ENCODE results near the gene DLG4.

DNA sequence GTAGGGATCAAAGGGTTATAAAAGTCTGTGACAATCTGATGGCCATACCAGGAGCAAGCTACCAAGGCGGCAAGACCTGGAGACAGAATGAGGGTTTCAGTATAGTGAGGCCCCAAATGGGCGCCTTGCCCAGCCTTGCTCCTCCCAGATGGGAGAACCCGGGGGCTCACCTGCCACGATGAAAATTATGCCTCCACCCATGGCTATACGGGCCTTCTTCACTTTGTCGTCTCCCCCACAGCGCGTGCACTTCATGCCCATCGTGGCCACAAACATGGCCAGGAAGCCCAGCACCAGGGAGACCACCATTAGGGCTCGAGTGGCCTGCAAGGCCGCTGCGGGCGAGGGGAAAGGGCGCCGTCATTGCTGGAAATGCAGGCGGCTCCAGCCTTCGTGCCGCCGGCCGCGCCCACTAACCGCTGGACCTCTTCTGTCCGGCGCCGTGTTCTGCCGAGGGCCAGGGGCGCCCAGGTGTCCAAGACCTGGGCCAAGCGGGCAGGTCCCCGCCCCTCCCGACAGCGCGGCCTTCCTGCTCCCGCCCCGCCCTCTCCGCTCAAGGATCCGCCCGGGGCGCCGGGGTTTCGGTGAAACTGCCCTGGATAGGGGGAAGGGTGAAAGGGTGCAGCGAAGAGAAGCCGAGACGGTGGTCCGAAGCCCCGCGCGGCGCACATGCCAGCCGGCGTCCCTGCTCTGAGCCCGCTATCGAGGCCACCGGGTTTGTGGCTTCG, 41.2 kb upstream of the DLG4 start:
- TF ChIP-seq, protein P1, sequence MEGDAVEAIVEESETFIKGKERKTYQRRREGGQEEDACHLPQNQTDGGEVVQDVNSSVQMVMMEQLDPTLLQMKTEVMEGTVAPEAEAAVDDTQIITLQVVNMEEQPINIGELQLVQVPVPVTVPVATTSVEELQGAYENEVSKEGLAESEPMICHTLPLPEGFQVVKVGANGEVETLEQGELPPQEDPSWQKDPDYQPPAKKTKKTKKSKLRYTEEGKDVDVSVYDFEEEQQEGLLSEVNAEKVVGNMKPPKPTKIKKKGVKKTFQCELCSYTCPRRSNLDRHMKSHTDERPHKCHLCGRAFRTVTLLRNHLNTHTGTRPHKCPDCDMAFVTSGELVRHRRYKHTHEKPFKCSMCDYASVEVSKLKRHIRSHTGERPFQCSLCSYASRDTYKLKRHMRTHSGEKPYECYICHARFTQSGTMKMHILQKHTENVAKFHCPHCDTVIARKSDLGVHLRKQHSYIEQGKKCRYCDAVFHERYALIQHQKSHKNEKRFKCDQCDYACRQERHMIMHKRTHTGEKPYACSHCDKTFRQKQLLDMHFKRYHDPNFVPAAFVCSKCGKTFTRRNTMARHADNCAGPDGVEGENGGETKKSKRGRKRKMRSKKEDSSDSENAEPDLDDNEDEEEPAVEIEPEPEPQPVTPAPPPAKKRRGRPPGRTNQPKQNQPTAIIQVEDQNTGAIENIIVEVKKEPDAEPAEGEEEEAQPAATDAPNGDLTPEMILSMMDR (IDR thresholded peaks at IDR 0.05): no peak
- peak; percentile 44 to 50 for TF ChIP-seq POLR2A (IDR thresholded peaks at IDR 0.05)

Data from Peyer's patch (tissue), 4 donors.